DND-41 (cell line): Measurements from ENCODE around the gene ATF6.

ENCODE experiments used
- ATAC-seq: fragments of 200-7000 bp; cut with Tn5 transposase; 3 replicates; pipeline ENCODE4 v1.9.1; 2021; ENCODE audit warnings: low read depth; ENCODE audit not compliant: insufficient read depth
- DNase-seq: peaks from one replicate; pipeline ENCODE4 v3.0.0-alpha.2; 2020
- H2AFZ ChIP-seq: 2 replicates; pipeline ENCODE4 v1.6.0; 2012; ENCODE audit warnings: low read depth, low read length
- H3K27ac ChIP-seq: 2 replicates; pipeline ENCODE4 v1.5.1; 2012; ENCODE audit warnings: low read length, inconsistent platforms
- H3K27me3 ChIP-seq: fragments of 200-600 bp; sonication (generic); 2 replicates; pipeline ENCODE4 v1.6.0; 2012; ENCODE audit warnings: low read length, mild to moderate bottlenecking, inconsistent platforms; ENCODE audit not compliant: insufficient read depth, poor library complexity
- H3K36me3 ChIP-seq: 2 replicates; pipeline ENCODE4 v1.5.1; 2012; ENCODE audit warnings: low read length, inconsistent platforms; ENCODE audit not compliant: insufficient read depth
- H3K4me1 ChIP-seq: 2 replicates; pipeline ENCODE4 v1.5.1; 2012; ENCODE audit warnings: mild to moderate bottlenecking, low read length; ENCODE audit not compliant: insufficient read depth
- H3K4me2 ChIP-seq: 2 replicates; pipeline ENCODE4 v1.6.0; 2012; ENCODE audit warnings: mild to moderate bottlenecking, moderate library complexity, low read length, inconsistent platforms; ENCODE audit not compliant: insufficient read depth
- H3K4me3 ChIP-seq, 2 experiments: fragments of 200-600 bp in 1 of 2; shearing (Covaris generic) in 1 of 2; 2 replicates each; pipeline ENCODE4 v1.5.1; 2012 to 2016; ENCODE audit warnings: inconsistent platforms in 2 of 2, low read length in 2 of 2, mild to moderate bottlenecking in 2 of 2, low read depth in 1 of 2, moderate library complexity in 1 of 2
- H3K79me2 ChIP-seq: 2 replicates; pipeline ENCODE4 v1.6.0; 2012; ENCODE audit warnings: low read length, inconsistent platforms; ENCODE audit not compliant: insufficient read depth
- H3K9ac ChIP-seq: 2 replicates; pipeline ENCODE4 v1.6.0; 2012; ENCODE audit warnings: low read depth, mild to moderate bottlenecking, inconsistent platforms, low read length, moderate library complexity
- H3K9me3 ChIP-seq: 2 replicates; pipeline ENCODE4 v1.5.1; 2012; ENCODE audit warnings: low read length, moderate library complexity, mild to moderate bottlenecking, inconsistent platforms; ENCODE audit not compliant: insufficient read depth, severe bottlenecking
- H4K20me1 ChIP-seq: 2 replicates; pipeline ENCODE4 v1.6.0; 2012; ENCODE audit warnings: low read length; ENCODE audit not compliant: insufficient read depth
- EZH2 ChIP-seq: IDR thresholded peaks from 3 replicates; pipeline ENCODE4 v1.6.1; 2012; ENCODE audit warnings: borderline replicate concordance, low read depth, mild to moderate bottlenecking, moderate library complexity, low read length, inconsistent platforms; ENCODE audit not compliant: severe bottlenecking
- TF ChIP-seq, protein P1 (sequence below): IDR thresholded peaks from 2 replicates; pipeline ENCODE4 v1.5.1; 2012; ENCODE audit warnings: borderline replicate concordance, low read length, moderate library complexity, mild to moderate bottlenecking; ENCODE audit not compliant: poor library complexity, severe bottlenecking; ENCODE audit errors: extremely low read depth

ATF6 gene

DNA sequence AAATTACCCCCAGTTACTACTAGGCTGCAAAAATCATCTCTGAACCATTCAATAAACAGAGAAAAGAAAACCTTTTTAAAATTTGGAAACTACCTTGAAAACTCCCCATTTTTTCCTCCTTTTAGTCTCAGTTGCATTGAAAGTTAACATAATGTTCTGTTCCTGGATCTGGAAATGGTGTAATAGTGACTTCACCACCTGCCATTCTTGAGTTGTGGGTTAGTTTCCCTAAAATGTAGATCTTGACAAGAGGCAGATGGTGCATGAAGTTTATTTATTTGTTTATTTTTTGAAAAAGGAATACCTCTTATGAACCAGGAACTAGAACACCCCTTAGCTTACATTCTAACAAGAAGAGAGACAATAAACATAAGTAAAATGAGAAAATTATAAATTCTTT lies 72.8 kb downstream of the ATF6 start:
- no peaks in the 10 kb centered on the region for H3K9me3 ChIP-seq
- no peak overlapping the region for H3K27ac ChIP-seq
- TF ChIP-seq, protein P1, sequence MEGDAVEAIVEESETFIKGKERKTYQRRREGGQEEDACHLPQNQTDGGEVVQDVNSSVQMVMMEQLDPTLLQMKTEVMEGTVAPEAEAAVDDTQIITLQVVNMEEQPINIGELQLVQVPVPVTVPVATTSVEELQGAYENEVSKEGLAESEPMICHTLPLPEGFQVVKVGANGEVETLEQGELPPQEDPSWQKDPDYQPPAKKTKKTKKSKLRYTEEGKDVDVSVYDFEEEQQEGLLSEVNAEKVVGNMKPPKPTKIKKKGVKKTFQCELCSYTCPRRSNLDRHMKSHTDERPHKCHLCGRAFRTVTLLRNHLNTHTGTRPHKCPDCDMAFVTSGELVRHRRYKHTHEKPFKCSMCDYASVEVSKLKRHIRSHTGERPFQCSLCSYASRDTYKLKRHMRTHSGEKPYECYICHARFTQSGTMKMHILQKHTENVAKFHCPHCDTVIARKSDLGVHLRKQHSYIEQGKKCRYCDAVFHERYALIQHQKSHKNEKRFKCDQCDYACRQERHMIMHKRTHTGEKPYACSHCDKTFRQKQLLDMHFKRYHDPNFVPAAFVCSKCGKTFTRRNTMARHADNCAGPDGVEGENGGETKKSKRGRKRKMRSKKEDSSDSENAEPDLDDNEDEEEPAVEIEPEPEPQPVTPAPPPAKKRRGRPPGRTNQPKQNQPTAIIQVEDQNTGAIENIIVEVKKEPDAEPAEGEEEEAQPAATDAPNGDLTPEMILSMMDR: no peak
- H3K27me3 ChIP-seq: no peaks in the 10 kb centered on the region
- no peaks in the 10 kb centered on the region for H3K4me1 ChIP-seq
- no peak overlapping the region for H3K4me3 ChIP-seq
- no peak overlapping the region for H2AFZ ChIP-seq
- peaks cover 19% of the 10 kb centered on the region; the same call in 1 of the 2 replicates for H3K36me3 ChIP-seq
- H4K20me1 ChIP-seq: 0 out of 2 replicates have a peak, but pooled peaks cover 3% of the 10 kb centered on the region
- ATAC-seq (no peak), DNase-seq (no peak)
- H3K4me2 ChIP-seq: no peak overlapping the region
- H3K79me2 ChIP-seq: no peaks in the 10 kb centered on the region
- H3K9ac ChIP-seq: no peak overlapping the region

DNA sequence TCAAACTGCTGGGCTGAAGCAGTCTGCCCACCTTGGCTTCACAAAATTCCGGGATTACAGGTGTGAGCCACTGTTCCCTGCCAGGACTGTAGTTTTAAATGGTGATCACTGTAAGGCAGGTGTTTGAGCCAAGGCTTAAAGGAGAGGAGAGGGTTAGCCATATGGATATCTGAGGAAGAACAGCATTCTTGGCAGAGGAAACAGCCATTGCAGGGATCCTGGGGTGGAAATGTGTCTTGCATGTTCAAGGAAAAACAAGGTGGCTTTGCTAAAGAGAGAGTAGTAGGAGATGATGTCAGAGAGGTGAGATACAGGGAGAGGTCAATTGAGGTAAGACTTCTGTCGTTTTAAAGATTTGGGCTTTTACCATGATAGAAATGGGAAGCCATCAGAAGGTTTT lies 73.5 kb downstream of the ATF6 start:
- TF ChIP-seq, protein P1: no peak
- no peak for TF ChIP-seq EZH2
- no peaks in the 10 kb centered on the region for H3K27me3 ChIP-seq
- peaks cover 23% of the 10 kb centered on the region; the same call in 1 of the 2 replicates for H3K36me3 ChIP-seq
- H3K9me3 ChIP-seq: no peaks in the 10 kb centered on the region
- no peaks in the 10 kb centered on the region for H3K79me2 ChIP-seq
- ATAC-seq: no peak
- H4K20me1 ChIP-seq: 0 out of 2 replicates have a peak, but pooled peaks cover 3% of the 10 kb centered on the region
- no peak overlapping the region for H3K4me3 ChIP-seq
- no peak for DNase-seq
- H3K9ac ChIP-seq: no peak overlapping the region
- H3K27ac ChIP-seq: no peak overlapping the region
- H3K4me1 ChIP-seq: no peaks in the 10 kb centered on the region
- no peak overlapping the region for H3K4me2 ChIP-seq
- no peak overlapping the region for H2AFZ ChIP-seq

DNA sequence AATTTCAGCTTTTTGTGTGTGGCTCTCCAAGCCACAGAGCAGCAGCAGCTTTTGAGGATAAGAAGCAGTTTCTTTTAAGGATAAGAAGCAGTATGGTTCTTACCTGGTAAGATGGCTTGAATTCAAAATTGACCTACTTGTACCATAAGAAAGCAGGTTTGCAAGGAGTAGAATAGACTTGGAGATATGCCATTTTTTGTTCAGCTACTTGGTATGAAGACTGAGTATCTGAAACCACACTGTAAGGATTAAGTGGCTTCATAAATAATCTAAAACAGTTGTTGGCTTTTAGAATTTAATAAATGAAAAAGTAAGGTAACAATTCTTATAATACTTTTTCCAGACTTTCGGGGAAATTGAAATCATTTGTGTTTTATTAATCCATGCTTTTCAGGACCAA lies 74.2 kb downstream of the ATF6 start:
- Histone ChIP-seq H3K27me3 (no peaks in the 10 kb centered on the region), H2AFZ (no peak overlapping the region)

More for the DNA sequence above, 74.2 kb downstream of the ATF6 start:
- ATAC-seq: no peak
- Histone ChIP-seq H3K9me3 (no peaks in the 10 kb centered on the region), H3K4me2 (no peak overlapping the region), H3K27ac (no peak overlapping the region), H3K36me3 (peaks cover 23% of the 10 kb centered on the region; the same call in 1 of the 2 replicates), H3K9ac (no peak overlapping the region), H3K79me2 (no peaks in the 10 kb centered on the region), H4K20me1 (0 out of 2 replicates have a peak, but pooled peaks cover 3% of the 10 kb centered on the region), H3K4me1 (no peaks in the 10 kb centered on the region), H3K4me3 (no peak overlapping the region)
- no peak for DNase-seq
- TF ChIP-seq, protein P1: no peak
- TF ChIP-seq EZH2: no peak
